Measurements from ENCODE around the gene SYT7. TPM values are rescaled to one million over a fixed set of nuclear protein-coding genes. Genes with fewer than 3 reads are reported as not detected.

The SYT7 gene
- total RNA-seq, 3 donors from 2014 or later (not counting 1 experiment from before 2014, with no cell fraction given): 0.07 TPM; not detected in 2

DNA sequence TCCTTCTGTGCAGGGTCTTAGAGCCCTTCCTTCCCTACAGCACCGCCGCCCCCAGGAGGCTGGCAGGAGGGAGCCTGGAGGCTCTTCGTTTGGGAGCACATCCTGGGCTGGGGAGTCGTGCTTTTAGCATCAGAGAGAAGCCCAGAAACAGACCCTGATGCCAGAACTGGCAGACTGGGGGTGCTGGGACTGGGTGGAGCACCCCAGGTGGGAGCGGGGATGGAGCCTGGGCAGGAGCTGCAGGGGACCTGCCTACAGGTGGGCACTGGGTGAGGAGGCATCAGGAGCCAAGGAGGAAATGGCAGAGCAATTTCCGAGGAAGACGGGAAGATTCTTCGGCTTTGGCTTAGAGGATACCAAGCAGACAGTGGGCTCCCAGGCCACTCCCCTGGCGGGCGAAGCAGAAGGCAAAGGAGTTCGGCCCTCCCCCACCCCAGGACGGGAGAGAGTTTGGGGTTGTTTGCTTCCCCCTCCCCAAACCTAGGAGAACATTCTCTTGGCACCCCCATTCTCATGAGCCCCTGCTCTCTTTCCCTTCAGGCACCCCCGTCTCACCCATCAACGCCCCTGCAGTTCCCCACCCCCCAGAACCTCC lies 1.1 kb downstream of the SYT7 start:
- intact Hi-C loops (cut with micrococcal nuclease): no loop called here
- Histone ChIP-seq H3K9me3 (ENCODE audit: control insufficient read depth, insufficient read depth, low read length) (no peaks in the 10 kb centered on the region), H3K27ac (ENCODE audit: low read length) (no peak overlapping the region), H3K4me1 (ENCODE audit: control insufficient read depth, insufficient read depth, low read length) (peaks cover 14% of the 10 kb centered on the region), H3K36me3 (ENCODE audit: control insufficient read depth, insufficient read depth, low read length) (no peaks in the 10 kb centered on the region), H3K27me3 (ENCODE audit: control insufficient read depth, insufficient read depth, low read length) (peaks cover 17% of the 10 kb centered on the region), H3K4me3 (ENCODE audit: low read length) (no peak overlapping the region)
- no peak for ATAC-seq
- 20% methylated on average over 14 of the region's 14 CpGs for WGBS (ENCODE audit: insufficient coverage)
- DNase-seq: peak in 1 of 2 donors; percentile 10
- Mint-ChIP-seq H3K4me1 (peaks cover 0 to 19% of the 10 kb centered on the region in 2 donors), H3K9me3 (no peaks in the 10 kb centered on the region), H3K27me3 (ENCODE audit: low read depth in 2 of 2) (peaks cover 22 to 36% of the 10 kb centered on the region in 2 donors), H3K4me3 (peak overlapping the region; percentile 80), H3K27ac (peak overlapping the region; percentile 56 to 69), H3K36me3 (no peaks in the 10 kb centered on the region)
- TF ChIP-seq, protein P1, sequence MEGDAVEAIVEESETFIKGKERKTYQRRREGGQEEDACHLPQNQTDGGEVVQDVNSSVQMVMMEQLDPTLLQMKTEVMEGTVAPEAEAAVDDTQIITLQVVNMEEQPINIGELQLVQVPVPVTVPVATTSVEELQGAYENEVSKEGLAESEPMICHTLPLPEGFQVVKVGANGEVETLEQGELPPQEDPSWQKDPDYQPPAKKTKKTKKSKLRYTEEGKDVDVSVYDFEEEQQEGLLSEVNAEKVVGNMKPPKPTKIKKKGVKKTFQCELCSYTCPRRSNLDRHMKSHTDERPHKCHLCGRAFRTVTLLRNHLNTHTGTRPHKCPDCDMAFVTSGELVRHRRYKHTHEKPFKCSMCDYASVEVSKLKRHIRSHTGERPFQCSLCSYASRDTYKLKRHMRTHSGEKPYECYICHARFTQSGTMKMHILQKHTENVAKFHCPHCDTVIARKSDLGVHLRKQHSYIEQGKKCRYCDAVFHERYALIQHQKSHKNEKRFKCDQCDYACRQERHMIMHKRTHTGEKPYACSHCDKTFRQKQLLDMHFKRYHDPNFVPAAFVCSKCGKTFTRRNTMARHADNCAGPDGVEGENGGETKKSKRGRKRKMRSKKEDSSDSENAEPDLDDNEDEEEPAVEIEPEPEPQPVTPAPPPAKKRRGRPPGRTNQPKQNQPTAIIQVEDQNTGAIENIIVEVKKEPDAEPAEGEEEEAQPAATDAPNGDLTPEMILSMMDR (IDR thresholded peaks at IDR 0.05): no peak

DNA sequence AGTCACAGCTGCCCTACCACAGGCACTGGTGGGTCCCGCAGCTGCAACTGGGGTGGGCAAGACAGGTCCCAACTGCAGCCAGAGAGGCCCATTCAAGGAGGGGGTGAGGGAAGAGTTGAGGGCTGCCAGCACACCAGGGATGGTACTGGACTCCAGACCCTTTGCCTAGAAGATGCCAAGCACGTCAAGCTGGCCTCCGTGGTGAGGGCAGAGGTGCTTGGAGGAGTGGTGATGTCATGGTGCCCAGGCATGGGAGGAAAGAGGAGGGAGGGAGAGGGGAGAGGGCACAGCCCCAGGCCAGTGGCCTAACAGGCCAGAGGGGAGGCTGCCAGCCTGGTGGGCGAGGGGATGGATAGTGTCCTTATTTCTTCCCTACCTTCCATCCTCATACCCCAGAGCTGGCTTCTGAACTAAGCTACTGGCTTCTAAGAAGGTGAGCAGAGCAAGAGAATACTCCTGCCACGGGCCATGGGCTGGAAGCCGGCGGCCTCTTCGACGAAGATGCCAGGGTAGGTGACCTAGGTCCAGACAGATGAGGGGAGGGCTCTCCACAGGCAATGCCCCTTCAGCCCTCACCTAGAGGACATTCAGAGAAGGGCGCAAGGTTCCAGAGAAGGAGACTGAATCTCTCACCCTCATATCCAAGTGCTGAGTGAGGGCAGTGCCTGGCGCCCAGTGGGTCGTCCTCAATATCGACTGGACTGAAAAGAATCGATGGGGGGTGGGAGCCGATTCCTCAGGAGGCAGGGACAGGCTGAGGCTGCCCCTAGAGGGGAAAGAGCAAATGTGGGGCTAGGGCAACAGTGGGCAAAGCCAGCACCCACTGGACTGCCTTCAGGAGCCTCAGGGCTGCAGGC lies 1.8 kb downstream of the SYT7 start:
- ATAC-seq (no peak), DNase-seq (peak in 1 of 2 donors; percentile 11)
- 69% methylated on average over 14 of the region's 15 CpGs for WGBS (ENCODE audit: insufficient coverage)
- H3K27me3 Mint-ChIP-seq (ENCODE audit: low read depth in 2 of 2): peaks cover 22 to 33% of the 10 kb centered on the region in 2 donors
- no peaks in the 10 kb centered on the region for H3K9me3 Mint-ChIP-seq
- H3K27ac Mint-ChIP-seq: peak overlapping the region; percentile 56 to 69
- H3K4me1 Mint-ChIP-seq: peaks cover 0 to 19% of the 10 kb centered on the region in 2 donors
- H3K4me1 ChIP-seq (ENCODE audit: control insufficient read depth, insufficient read depth, low read length): peaks cover 14% of the 10 kb centered on the region
- peak overlapping the region; percentile 80 for H3K4me3 Mint-ChIP-seq
- H3K27ac ChIP-seq (ENCODE audit: low read length): no peak overlapping the region
- H3K27me3 ChIP-seq (ENCODE audit: control insufficient read depth, insufficient read depth, low read length): peaks cover 17% of the 10 kb centered on the region
- H3K36me3 ChIP-seq (ENCODE audit: control insufficient read depth, insufficient read depth, low read length): no peaks in the 10 kb centered on the region
- TF ChIP-seq, protein P1 (IDR thresholded peaks at IDR 0.05): no peak
- no peaks in the 10 kb centered on the region for H3K9me3 ChIP-seq (ENCODE audit: control insufficient read depth, insufficient read depth, low read length)
- no peak overlapping the region for H3K4me3 ChIP-seq (ENCODE audit: low read length)
- no peaks in the 10 kb centered on the region for H3K36me3 Mint-ChIP-seq
- intact Hi-C loops (cut with micrococcal nuclease): no loop called here

DNA sequence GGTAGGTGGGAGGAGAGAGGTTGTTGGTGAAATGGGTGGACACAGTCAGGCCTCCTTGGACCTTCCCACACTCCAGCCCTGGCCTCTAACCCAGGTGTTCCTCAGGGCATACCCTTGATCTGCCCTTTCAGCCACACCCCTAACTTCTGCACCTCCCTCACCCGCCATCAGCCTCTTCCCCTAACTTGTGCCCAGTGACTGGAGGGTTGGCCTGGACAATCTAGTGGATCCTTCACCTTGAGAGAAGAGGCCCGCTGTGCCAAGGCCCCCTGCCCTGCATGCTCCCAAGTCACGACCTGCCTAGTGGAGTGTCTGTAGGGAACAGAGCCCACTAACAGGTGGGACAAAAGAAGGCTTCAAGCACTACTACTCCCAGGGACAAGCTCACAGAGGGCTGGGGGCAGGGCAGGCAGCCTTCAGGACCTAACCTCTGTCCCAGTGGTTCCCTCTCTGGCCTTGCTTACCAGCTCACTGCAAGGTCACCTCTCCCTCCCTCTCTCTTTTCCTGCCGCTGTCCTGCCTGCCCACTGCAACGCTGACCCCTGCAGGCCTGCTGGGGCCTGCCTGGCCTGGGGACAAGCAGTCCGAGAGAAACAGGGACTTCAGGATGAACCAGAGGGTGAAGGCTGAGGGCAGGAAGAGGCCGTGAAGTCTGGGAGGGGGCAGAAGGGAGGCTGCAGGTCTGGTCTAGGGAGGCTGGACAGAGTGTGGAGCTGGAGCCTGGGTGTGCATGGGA lies 3.3 kb downstream of the SYT7 start:
- Histone ChIP-seq H3K27me3 (ENCODE audit: control insufficient read depth, insufficient read depth, low read length) (peaks cover 17% of the 10 kb centered on the region), H3K36me3 (ENCODE audit: control insufficient read depth, insufficient read depth, low read length) (no peaks in the 10 kb centered on the region), H3K9me3 (ENCODE audit: control insufficient read depth, insufficient read depth, low read length) (no peaks in the 10 kb centered on the region), H3K4me1 (ENCODE audit: control insufficient read depth, insufficient read depth, low read length) (peaks cover 14% of the 10 kb centered on the region), H3K27ac (ENCODE audit: low read length) (no peak overlapping the region), H3K4me3 (ENCODE audit: low read length) (no peak overlapping the region)
- intact Hi-C loops (cut with micrococcal nuclease): no loop called here
- Mint-ChIP-seq H3K27ac (no peak overlapping the region), H3K4me1 (peaks cover 0 to 19% of the 10 kb centered on the region in 2 donors), H3K36me3 (no peaks in the 10 kb centered on the region), H3K27me3 (ENCODE audit: low read depth in 2 of 2) (peaks cover 24 to 36% of the 10 kb centered on the region in 2 donors), H3K9me3 (no peaks in the 10 kb centered on the region), H3K4me3 (no peak overlapping the region)
- ATAC-seq: no peak
- DNase-seq: no peak
- TF ChIP-seq, protein P1 (IDR thresholded peaks at IDR 0.05): no peak
- 77% methylated on average over 7 of the region's 7 CpGs for WGBS (ENCODE audit: insufficient coverage)

Measured in natural killer cell (primary cell).